Measurements from ENCODE around the gene PTPRD. TPM values are rescaled to one million over a fixed set of nuclear protein-coding genes. Genes with fewer than 3 reads are reported as not detected.

Gene PTPRD
- total and polyA plus RNA-seq, 2 of the 4 experiments (the other 2 are of a cell fraction) = 0.07 to 0.18 TPM

DNA sequence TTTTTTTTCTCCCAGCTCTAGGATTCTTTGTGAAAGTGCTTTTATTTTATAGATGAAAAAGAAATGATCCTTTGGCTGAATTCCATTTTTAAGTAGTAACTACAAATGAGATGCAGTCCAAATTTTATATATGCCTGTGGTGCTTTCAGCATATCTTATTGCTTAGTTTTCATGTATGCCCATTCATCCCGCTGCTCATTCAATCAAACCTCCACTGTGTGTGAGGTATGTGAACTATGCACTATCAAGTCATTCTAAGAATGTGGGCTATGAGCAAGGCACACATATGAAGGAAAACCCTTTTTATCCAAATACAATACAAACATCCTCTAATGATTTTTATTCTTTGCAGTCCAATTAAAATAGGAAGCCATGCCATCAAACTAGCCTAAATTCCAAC is 1744.2 kb downstream of the PTPRD start:
- Histone ChIP-seq H3K4ac (ENCODE audit: low read depth, low read length) (no peak overlapping the region), H2AK9ac (replicated peaks; ENCODE audit: low read depth, low read length, poor library complexity) (no peak overlapping the region), H3K27me3 (ENCODE audit: control insufficient read depth, insufficient read depth, low read length) (no peaks in the 10 kb centered on the region), H3K4me3 (ENCODE audit: insufficient read depth, low read depth, low read length) (no peak overlapping the region), H2BK20ac (ENCODE audit: low read depth, low read length) (no peak overlapping the region), H3K27ac (ENCODE audit: insufficient read depth, low read length) (no peak overlapping the region), H4K91ac (ENCODE audit: insufficient read depth, low read depth, low read length) (no peak overlapping the region), H4K5ac (ENCODE audit: low read depth, low read length) (no peak overlapping the region), H3K9me3 (ENCODE audit: control insufficient read depth, insufficient read depth, low read length) (no peaks in the 10 kb centered on the region; the same call in 1 of the 2 replicates), H2BK120ac (ENCODE audit: low read depth, low read length) (no peak overlapping the region), H3K9ac (ENCODE audit: low read depth, low read length) (no peak overlapping the region), H3K56ac (ENCODE audit: extremely low read depth, insufficient read depth, low read length) (no peak overlapping the region), H3K18ac (ENCODE audit: low read depth, low read length) (no peak overlapping the region), H3K4me1 (ENCODE audit: control insufficient read depth, insufficient read depth, low read length) (no peaks in the 10 kb centered on the region), H3K79me1 (ENCODE audit: low read depth in 1 of 2, low read length in 2 of 2) (no peaks in the 10 kb centered on the region), H2BK5ac (ENCODE audit: low read depth, low read length, poor library complexity, severe bottlenecking) (no peak overlapping the region), H4K20me1 (ENCODE audit: insufficient read depth, low read length) (no peaks in the 10 kb centered on the region), H3K36me3 (ENCODE audit: control insufficient read depth, insufficient read depth, low read length) (no peaks in the 10 kb centered on the region), H4K8ac (ENCODE audit: low read depth in 2 of 2, low read length in 2 of 2) (no peak overlapping the region), H3K23ac (ENCODE audit: low read depth, low read length) (no peak overlapping the region), H3K14ac (replicated peaks; ENCODE audit: low read depth, low read length) (no peak overlapping the region), H2BK15ac (ENCODE audit: low read depth, low read length) (no peak overlapping the region), H3K4me2 (ENCODE audit: low read depth, low read length) (no peak overlapping the region), H3K9me1 (ENCODE audit: insufficient read depth, low read length) (no peaks in the 10 kb centered on the region), H2AK5ac (ENCODE audit: low read depth, low read length) (no peak overlapping the region), H2AFZ (replicated peaks; ENCODE audit: low read length, poor library complexity) (no peak overlapping the region)
- in situ Hi-C loops (cut with MboI; ENCODE audit: low sequenced_read_pairs) (no loop called here), dilution Hi-C loops (cut with HindIII; ENCODE audit: low sequenced_read_pairs, unreplicated experiment) (no loop called here), intact Hi-C loops (cut with micrococcal nuclease) (no loop called here)
- DNase-seq = no peak
- no CpG with 5 or more reads among the region's 1 CpG for WGBS, 2 experiments (ENCODE audit: extremely low coverage in 2 of 2, insufficient read length in 1 of 2)
- no peak for TF ChIP-seq NFE2L2 (IDR thresholded peaks at IDR 0.05; ENCODE audit: low read depth, low read length)
- no peak for TF ChIP-seq RCOR1 (IDR thresholded peaks at IDR 0.05; ENCODE audit: insufficient replicate concordance, low read length)
- no peak for TF ChIP-seq CHD1 (IDR thresholded peaks at IDR 0.05; ENCODE audit: low read depth, low read length)
- TF ChIP-seq POLR2A (IDR thresholded peaks at IDR 0.05; ENCODE audit: low read depth, low read length) = no peak
- no peak for TF ChIP-seq SMC3 (IDR thresholded peaks at IDR 0.05; ENCODE audit: low read depth, low read length)
- TF ChIP-seq FOS (IDR thresholded peaks at IDR 0.05; ENCODE audit: low read depth, low read length) = no peak
- TF ChIP-seq MAZ (IDR thresholded peaks at IDR 0.05; ENCODE audit: borderline replicate concordance, low read depth, low read length) = no peak
- no peak for TF ChIP-seq CEBPB (IDR thresholded peaks at IDR 0.05; ENCODE audit: low read depth, low read length)
- TF ChIP-seq, protein P1, sequence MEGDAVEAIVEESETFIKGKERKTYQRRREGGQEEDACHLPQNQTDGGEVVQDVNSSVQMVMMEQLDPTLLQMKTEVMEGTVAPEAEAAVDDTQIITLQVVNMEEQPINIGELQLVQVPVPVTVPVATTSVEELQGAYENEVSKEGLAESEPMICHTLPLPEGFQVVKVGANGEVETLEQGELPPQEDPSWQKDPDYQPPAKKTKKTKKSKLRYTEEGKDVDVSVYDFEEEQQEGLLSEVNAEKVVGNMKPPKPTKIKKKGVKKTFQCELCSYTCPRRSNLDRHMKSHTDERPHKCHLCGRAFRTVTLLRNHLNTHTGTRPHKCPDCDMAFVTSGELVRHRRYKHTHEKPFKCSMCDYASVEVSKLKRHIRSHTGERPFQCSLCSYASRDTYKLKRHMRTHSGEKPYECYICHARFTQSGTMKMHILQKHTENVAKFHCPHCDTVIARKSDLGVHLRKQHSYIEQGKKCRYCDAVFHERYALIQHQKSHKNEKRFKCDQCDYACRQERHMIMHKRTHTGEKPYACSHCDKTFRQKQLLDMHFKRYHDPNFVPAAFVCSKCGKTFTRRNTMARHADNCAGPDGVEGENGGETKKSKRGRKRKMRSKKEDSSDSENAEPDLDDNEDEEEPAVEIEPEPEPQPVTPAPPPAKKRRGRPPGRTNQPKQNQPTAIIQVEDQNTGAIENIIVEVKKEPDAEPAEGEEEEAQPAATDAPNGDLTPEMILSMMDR (conservative IDR thresholded peaks at IDR 0.05; ENCODE audit: low read depth, low read length) = no peak
- no peak for TF ChIP-seq USF2 (IDR thresholded peaks at IDR 0.05; ENCODE audit: low read depth, low read length)
- TF ChIP-seq ELK1 (IDR thresholded peaks at IDR 0.05; ENCODE audit: borderline replicate concordance, low read depth, low read length) = no peak
- TF ChIP-seq MAFK (IDR thresholded peaks at IDR 0.05; ENCODE audit: low read depth, low read length) = no peak
- no peak for TF ChIP-seq RAD21 (IDR thresholded peaks at IDR 0.05; ENCODE audit: low read length)
- no peak for TF ChIP-seq MXI1 (IDR thresholded peaks at IDR 0.05; ENCODE audit: borderline replicate concordance, low read depth, low read length)
- TF ChIP-seq RFX5 (IDR thresholded peaks at IDR 0.05; ENCODE audit: low read depth, low read length) = no peak
- no peak for TF ChIP-seq BHLHE40 (IDR thresholded peaks at IDR 0.05; ENCODE audit: low read depth, low read length)
- POLR2A ChIA-PET (ENCODE audit: unreplicated experiment) = no interaction called here
- CTCF ChIA-PET = no interaction called here
- peak; percentile 78 for ATAC-seq (ENCODE audit: low read depth)
- no TSS peak for BruUV-seq (replicated peaks)
